GM19372 (cell line): Measurements from ENCODE around the gene ST3GAL3.
"Not testable (repeated sequence)": the region's sequence is repeated elsewhere in the genome, so short reads cannot be mapped to it uniquely, and the experiment has no call there.

Source experiments
- ATAC-seq: cut with Tn5 transposase; IDR thresholded peaks from one replicate; pipeline ENCODE4 v1.9.1; 2021; ENCODE audit warnings: mild to moderate bottlenecking, low read depth, moderate library complexity; ENCODE audit not compliant: unreplicated experiment

The ST3GAL3 gene

DNA sequence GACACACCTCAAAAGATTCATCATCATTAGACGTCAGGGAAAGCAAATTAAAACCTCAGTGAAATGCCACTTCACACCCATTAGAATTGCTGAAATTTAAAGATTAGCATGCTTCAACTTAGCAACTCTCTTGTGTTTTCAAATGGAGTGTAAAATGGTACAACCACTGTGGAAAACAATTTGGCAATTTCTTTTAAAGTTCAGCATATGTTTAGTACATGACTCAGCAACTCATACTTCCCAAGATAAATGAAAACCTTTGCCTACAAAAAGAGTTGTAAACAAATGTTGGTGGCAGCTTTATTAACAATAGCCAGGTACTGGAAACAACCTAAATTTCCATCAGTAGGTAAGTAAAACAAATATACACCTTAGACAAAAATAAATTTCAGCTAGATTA, 42.7 kb downstream of the ST3GAL3 start:
- ATAC-seq = no peak

GRCh38 chr1:43753422-43753821, 46.1 kb downstream of the ST3GAL3 start:
- ATAC-seq = no peak

DNA sequence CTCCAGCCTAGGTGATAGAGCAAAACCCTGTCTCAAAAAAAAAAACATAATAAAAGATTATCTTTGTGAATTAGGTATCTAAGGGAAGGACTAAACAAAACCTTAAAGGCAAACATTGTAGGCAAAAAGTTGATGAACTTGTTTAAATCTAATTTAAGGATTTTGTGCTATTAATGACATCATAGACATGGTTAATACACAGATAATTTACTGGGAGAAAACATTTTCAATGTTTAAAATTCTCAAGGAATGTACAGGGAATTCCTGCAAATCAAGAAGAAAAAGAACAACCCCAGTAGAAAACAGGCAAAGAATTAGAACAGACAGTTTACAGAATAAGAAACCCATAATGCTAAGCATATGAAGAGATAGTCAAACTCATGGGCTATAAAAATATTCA, 47.6 kb downstream of the ST3GAL3 start:
- no peak for ATAC-seq

DNA sequence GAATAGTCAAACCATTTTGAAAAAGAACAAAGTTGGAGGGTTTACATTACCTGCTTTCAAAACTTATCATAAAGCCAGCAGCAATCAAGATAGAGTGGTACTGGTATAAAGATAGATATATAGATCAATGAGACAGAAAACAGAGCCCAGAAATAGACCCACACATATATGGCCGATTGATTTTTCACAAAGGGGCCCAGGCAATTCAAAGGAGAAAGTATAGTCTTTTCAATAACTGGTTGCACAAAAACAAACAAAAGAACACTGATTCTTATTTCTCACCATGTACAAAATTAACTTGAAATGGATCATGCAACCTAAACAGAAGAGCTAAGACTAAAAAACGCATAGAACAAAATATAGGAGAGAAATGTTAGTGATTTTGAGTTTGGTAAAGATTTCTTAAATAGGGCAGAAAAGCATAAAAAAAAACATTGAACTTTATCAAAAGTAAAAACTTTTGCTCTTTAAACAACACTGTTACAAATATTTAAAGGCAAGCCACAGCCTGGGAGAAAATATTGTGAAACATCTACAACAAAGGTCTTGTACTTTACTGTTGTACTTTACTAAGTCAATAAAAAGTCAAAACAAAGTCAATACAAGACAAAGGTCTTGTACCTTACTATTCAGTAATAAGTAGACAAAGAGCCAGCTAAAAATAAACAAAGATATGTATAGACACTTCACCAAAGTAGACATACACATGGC, 50.2 kb downstream of the ST3GAL3 start:
- ATAC-seq = no peak

DNA sequence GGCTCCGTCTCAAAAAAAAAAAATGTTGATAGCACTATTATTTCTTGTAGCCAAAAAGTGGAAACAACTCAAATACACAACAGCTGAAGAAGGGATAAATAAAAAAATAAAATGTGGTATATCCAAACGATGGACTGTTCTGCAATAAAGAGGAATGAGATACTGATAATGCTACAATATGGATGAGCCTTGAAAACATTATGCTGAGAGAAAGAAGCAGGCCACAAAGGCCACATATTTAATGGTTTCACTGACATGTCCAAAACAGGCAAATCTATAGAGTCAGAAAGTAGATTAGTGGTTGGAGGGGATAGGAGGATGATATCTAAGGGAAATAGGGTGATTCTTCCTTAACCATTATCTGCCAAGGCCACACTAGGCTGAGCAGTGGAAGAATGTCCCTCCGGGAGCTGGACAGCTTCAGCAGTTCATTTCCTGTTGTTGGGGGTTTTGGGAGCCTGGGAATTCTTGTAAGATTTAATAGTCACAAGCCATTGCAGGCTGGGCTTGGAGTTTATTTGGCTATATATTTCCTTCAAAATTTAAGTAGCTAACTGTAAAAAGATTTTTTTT, 53.5 kb downstream of the ST3GAL3 start:
- ATAC-seq = no peak

- ATAC-seq = no peak
These were observed 56.2 kb downstream of the ST3GAL3 start for GRCh38 chr1:43763497-43763973.

- no peak for ATAC-seq
These were observed 57.2 kb downstream of the ST3GAL3 start for GRCh38 chr1:43764581-43764980.

DNA sequence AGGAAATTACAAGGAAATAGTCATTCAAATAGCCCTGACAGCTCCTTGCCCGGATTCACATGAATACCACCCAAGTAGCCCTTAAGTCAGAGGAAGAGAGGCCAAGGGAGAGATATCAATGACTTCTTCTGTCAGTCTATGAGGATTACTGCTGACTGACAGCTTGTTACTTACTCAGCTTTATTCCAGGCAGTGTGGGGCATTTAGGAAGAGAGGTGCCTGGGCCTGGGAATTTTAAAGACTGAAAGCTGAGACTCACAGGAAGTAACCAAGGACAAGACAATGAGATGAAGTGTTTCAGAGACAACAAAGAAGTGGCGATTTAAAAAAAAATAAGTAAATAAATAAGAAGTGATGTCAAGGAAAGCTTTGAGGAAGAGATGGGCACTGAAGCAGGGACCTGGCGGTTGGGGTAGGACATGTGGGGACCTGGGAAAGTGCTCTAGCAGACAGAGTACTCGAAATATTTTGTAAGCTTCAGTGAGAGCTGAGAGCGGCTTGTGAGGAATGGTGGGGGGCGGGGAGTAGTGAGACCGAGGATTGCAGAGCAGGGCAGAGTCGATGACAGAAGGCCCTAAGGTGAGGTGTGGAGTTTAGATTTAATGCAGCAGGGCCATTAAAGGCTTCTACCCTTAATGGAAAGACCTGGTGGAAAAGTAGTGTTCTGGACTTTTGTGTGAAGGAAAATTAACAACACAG, 58.9 kb downstream of the ST3GAL3 start:
- no peak for ATAC-seq

DNA sequence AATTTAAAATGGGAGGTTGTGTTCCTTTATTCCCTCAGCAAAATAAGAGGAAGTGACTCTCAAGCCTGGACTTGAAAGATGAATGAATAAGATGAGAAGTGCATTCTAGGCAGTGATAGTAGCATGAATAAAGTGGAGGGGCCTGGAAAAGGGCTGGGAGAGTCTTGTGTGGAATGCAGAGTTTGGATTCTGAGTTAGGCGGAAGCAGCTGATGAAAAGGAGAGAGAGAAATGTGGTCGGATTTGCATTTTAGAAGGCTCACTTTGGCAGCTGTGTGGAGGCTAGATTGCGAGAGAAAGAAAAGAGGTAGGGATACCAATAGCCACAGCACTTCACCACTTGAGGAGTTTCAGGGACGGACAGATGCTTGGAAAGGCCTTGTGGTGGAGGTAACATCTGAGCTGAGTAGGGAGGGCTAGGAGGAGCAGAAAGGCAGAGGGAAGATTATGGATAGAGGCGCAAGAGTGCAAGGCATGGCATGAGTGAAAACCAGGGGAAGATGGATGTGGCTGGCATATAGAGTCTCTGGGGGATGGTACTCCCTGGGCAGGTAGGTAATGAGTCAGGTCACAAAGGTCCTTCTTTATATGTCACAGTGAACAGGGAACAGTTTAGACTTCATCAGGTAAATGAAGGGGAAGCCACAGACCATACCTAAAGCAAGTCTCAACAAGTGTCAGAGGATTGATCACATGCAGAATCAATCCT, 59.6 kb downstream of the ST3GAL3 start:
- no peak for ATAC-seq

- no peak for ATAC-seq
These were observed 60.8 kb downstream of the ST3GAL3 start for GRCh38 chr1:43768168-43768567.

DNA sequence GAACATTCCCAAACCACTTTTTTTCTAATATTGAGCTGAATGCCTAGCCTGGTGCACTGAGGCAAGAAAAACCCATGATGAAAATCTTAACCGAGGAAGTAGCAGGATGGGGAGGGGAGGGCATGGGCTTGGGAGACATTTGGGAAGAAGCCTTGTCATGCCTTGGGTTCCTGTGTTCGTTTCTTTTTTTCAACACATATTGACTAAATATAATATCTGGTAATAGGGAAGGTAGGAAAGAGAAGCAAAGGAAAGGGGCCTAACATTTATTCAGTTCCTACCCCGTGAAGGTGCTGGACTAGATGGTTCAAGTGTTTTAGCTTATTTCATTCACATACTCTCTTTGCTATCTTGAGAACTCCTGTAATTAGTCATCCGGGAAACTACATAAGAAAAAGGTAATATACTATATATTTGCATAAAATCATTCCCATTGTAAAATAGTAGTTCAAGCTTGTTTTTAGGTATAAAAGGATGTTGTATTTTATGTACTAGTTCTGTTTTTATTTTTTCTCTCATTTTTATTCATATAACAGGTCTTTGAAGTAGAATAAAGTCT, 62.1 kb downstream of the ST3GAL3 start:
- ATAC-seq = no peak

DNA sequence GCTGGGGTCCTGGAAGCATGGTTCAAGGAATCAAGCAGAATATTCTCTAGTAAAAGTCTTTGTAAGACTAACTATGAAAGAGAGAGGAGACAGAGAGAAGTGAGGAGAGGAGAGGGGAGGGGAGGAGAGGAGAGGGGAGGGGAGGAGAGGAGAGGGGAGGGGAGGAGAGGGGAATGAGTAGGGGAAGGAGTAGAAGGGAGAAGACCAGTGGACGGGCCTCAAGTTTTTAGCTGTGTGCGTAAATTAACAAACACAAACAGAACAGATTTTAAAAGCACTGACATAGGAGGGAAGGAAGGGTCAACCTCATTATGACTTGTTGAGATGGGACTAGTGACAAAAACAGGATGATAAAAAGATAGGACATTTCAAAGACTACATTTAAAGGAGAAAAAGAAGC, 62.8 kb downstream of the ST3GAL3 start:
- ATAC-seq = no peak

- no peak for ATAC-seq
These were observed 65.6 kb downstream of the ST3GAL3 start for GRCh38 chr1:43772978-43773377.

- no peak for ATAC-seq
These were observed 66.5 kb downstream of the ST3GAL3 start for GRCh38 chr1:43773821-43774220.

GRCh38 chr1:43774359-43774758, 67.0 kb downstream of the ST3GAL3 start:
- no peak for ATAC-seq

- no peak for ATAC-seq
These were observed 68.9 kb downstream of the ST3GAL3 start for GRCh38 chr1:43776043-43776761.

- not testable (repeated sequence) for ATAC-seq
These were observed 70.6 kb downstream of the ST3GAL3 start for GRCh38 chr1:43777916-43778315.

- ATAC-seq = no peak
These were observed 71.9 kb downstream of the ST3GAL3 start for GRCh38 chr1:43779266-43779665.

- no peak for ATAC-seq
These were observed 72.6 kb downstream of the ST3GAL3 start for GRCh38 chr1:43779805-43780403.

DNA sequence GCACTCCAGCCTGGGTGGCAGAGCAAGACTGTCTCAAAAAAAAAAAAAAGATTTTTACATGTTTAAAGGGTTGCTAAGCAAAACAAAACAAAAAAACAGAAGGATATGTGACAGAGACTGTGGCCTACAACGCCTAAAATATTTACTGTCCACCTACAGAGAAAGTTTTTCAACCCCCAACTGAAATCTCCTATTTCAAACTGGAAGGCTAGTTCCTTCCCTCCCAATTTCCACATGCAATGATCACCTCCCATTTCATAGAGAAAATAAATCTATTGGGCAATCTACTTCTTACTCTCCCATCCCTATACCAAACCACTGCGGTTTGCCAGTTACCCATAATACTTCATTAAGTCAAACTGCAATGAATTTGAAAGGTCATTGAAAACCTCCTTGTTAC, 74.2 kb downstream of the ST3GAL3 start:
- no peak for ATAC-seq
